Spleen (tissue), 11 donors: ENCODE results near the gene NACC1. TPM values are rescaled to one million over a fixed set of nuclear protein-coding genes. Genes with fewer than 3 reads are reported as not detected.

Experiments used
- DNase-seq: peaks from one replicate; pipeline ENCODE4 v3.0.0-alpha.2; 2020
- H3K27ac ChIP-seq, 8 donors: fragments of 200-600 bp; sonication (generic) in 7 of 8; 1 replicate in 4 of 8; 2 replicates in 4 of 8; pipeline versions ENCODE4 v1.5.0 to v1.8.0; 2016 to 2021; ENCODE audit warnings: inconsistent platforms in 4 of 8, mild to moderate bottlenecking in 4 of 8, moderate library complexity in 1 of 8
- H3K27me3 ChIP-seq, 7 donors: fragments of 200-600 bp; sonication (generic) in 6 of 7; replicated peaks in 1 of 7; 1 replicate in 4 of 7; 2 replicates in 3 of 7; pipeline versions ENCODE4 v1.5.0 to v1.8.0; 2016 to 2021; ENCODE audit warnings: inconsistent platforms in 3 of 7, mild to moderate bottlenecking in 1 of 7
- H3K36me3 ChIP-seq, 6 donors: fragments of 200-600 bp; sonication (generic) in 5 of 6; 1 replicate in 4 of 6; 2 replicates in 2 of 6; pipeline versions ENCODE4 v1.5.0 to v1.8.0; 2016 to 2021; ENCODE audit warnings: inconsistent platforms in 2 of 6
- H3K4me1 ChIP-seq, 6 donors: fragments of 200-600 bp; sonication (generic) in 5 of 6; 1 replicate in 3 of 6; 2 replicates in 3 of 6; pipeline versions ENCODE4 v1.5.0 to v1.8.0; 2016 to 2021; ENCODE audit warnings: inconsistent platforms in 3 of 6
- H3K4me3 ChIP-seq, 8 donors: fragments of 200-600 bp; sonication (generic) in 7 of 8; 1 replicate in 4 of 8; 2 replicates in 4 of 8; pipeline versions ENCODE4 v1.5.0 to v1.8.0; 2016 to 2021; ENCODE audit warnings: inconsistent platforms in 4 of 8, mild to moderate bottlenecking in 4 of 8, moderate library complexity in 2 of 8
- H3K9me3 ChIP-seq, 8 donors: fragments of 200-600 bp; sonication (generic) in 7 of 8; 1 replicate in 4 of 8; 2 replicates in 4 of 8; pipeline versions ENCODE4 v1.5.0 to v1.8.0; 2016 to 2021; ENCODE audit warnings: inconsistent platforms in 4 of 8
- CTCF ChIP-seq, 11 experiments: fragments of 200-600 bp in 7 of 11; fragments of 450-650 bp in 4 of 11; sonication (generic) in 4 of 11; IDR thresholded peaks in 8 of 11; conservative IDR thresholded peaks in 3 of 11; 1 replicate in 7 of 11; 2 replicates in 4 of 11; pipeline versions ENCODE4 v1.4.0 to v1.8.0; 2016 to 2021; ENCODE audit warnings: antibody characterized with exemption in 11 of 11, inconsistent platforms in 4 of 11, mild to moderate bottlenecking in 1 of 11
- POLR2A ChIP-seq, 3 donors: fragments of 450-650 bp; IDR thresholded peaks; one replicate each; pipeline ENCODE4 v1.5.1; 2017; ENCODE audit warnings: antibody characterized with exemption in 3 of 3, mild to moderate bottlenecking in 1 of 3
- POLR2AphosphoS5 ChIP-seq, 3 donors: sonication (generic); formaldehyde crosslinking; IDR thresholded peaks; one replicate each; pipeline ENCODE4 v1.5.1; 2017; ENCODE audit warnings: antibody characterized with exemption in 3 of 3
- WGBS, 5 donors: extraction: QIAGEN DNeasy Blood & Tissue Kit in 3 of 5; methylation state at CpG; one replicate each; pipeline versions ENCODE4 v1.1.5 to v1.1.7; 2013 to 2018; 5-methylcytosine and 5-hydroxymethylcytosine counted together
- intact Hi-C: fragments of 100-400 bp; cut with DNase I; formaldehyde crosslinking; loops from one replicate; pipeline ENCODE4 v1.15.0; 2023; ENCODE audit warnings: low total_unique reads
- polyA plus RNA-seq, 3 donors: library from polyadenylated mRNA; stranded (reverse); fragments of 200-250 nt; gene quantifications; one replicate each; pipeline ENCODE4 v1.2.1, GENCODE V29; 2013
- total RNA-seq, 7 donors: library from RNA; depleted of rRNA in 3 of 7; stranded (reverse); fragments of >200 nt in 3 of 7; fragmentation: NEBNext Ultra II Directional in 4 of 7; extraction: Animal tissue kit (Norgen Biotek cat#: 25700) in 4 of 7; gene quantifications; one replicate each; pipeline versions ENCODE4 v1.1.0 to v1.2.1, GENCODE V29; 2016 to 2021
- donor health status: healthy with polysubstance abuse.
- donor health status: DM: no; HTN: no; CAD: no; lungs with moderate emphysema.
- donor health status: DM: no; HTN: no; CAD: no.
- donor health status: Bipolar disorder and iron deficiency.
- donor health status: healthy.
- donor health status: DM: no; HTN: no; CAD: no.
- donor health status: DM: yes; HTN: yes; CAD: no.

Gene NACC1
- total and polyA plus RNA-seq, 10 donors: 5.5 to 47.0 (median 34.3) TPM

- DNase-seq: peak; percentile 91
- H3K27ac ChIP-seq: peak overlapping the region in 5 of 8 donors; percentile 62 to 88 (median 84)
- peaks cover 0 to 33% (median 9%) of the 10 kb centered on the region in 6 donors for H3K36me3 ChIP-seq
- H3K27me3 ChIP-seq: no peaks in the 10 kb centered on the region
- H3K4me1 ChIP-seq: peaks cover 22 to 86% (median 60%) of the 10 kb centered on the region in 6 donors
- 1 to 3% (median 1%) methylated on average over 30 to 57 of the region's 57 CpGs for WGBS, 5 donors
- TF ChIP-seq CTCF (IDR thresholded peaks at IDR 0.05 in 8 of 11, conservative IDR thresholded peaks at IDR 0.05 in 3 of 11): no peak
- TF ChIP-seq POLR2AphosphoS5 (IDR thresholded peaks at IDR 0.05): no peak
- TF ChIP-seq POLR2A (IDR thresholded peaks at IDR 0.05): no peak
- peak overlapping the region; percentile 81 to 100 (median 98) for H3K4me3 ChIP-seq
- intact Hi-C loops: no loop called here
- H3K9me3 ChIP-seq: no peaks in the 10 kb centered on the region
These were observed 545 bp downstream of the NACC1 start for GRCh38 chr19:13118424-13119193.

GRCh38 chr19:13119627-13120026 is 1.6 kb downstream of the NACC1 start:
- peak overlapping the region in 2 of 8 donors; percentile 86 to 88 for H3K27ac ChIP-seq
- no peaks in the 10 kb centered on the region for H3K27me3 ChIP-seq
- WGBS, 5 donors: 74 to 90% (median 79%) methylated on average over 7 to 8 of the region's 8 CpGs
- TF ChIP-seq CTCF (IDR thresholded peaks at IDR 0.05 in 8 of 11, conservative IDR thresholded peaks at IDR 0.05 in 3 of 11) (no peak), POLR2AphosphoS5 (IDR thresholded peaks at IDR 0.05) (no peak), POLR2A (IDR thresholded peaks at IDR 0.05) (no peak)
- peaks cover 22 to 80% (median 60%) of the 10 kb centered on the region in 6 donors for H3K4me1 ChIP-seq
- DNase-seq: no peak
- H3K4me3 ChIP-seq: peak overlapping the region in 4 of 8 donors; percentile 6 to 100 (median 90)
- intact Hi-C loops: no loop called here
- no peaks in the 10 kb centered on the region for H3K9me3 ChIP-seq
- peaks cover 0 to 29% (median 2%) of the 10 kb centered on the region in 6 donors for H3K36me3 ChIP-seq

- DNase-seq: no peak
- H3K4me1 ChIP-seq: peaks cover 22 to 76% (median 58%) of the 10 kb centered on the region in 6 donors
- H3K36me3 ChIP-seq: peaks cover 0 to 29% (median 2%) of the 10 kb centered on the region in 6 donors
- WGBS, 5 donors: 74 to 86% (median 80%) methylated on average over 9 of the region's 9 CpGs
- intact Hi-C loops: no loop called here
- H3K9me3 ChIP-seq: no peaks in the 10 kb centered on the region
- H3K4me3 ChIP-seq: peak overlapping the region in 2 of 8 donors; percentile 81 to 100
- TF ChIP-seq POLR2AphosphoS5 (IDR thresholded peaks at IDR 0.05): no peak
- TF ChIP-seq CTCF (IDR thresholded peaks at IDR 0.05 in 8 of 11, conservative IDR thresholded peaks at IDR 0.05 in 3 of 11): no peak
- no peak for TF ChIP-seq POLR2A (IDR thresholded peaks at IDR 0.05)
- H3K27me3 ChIP-seq: no peaks in the 10 kb centered on the region
- H3K27ac ChIP-seq: peak overlapping the region in 1 of 8 donors; percentile 86
These were observed 2.0 kb downstream of the NACC1 start for GRCh38 chr19:13120031-13120430.

DNA sequence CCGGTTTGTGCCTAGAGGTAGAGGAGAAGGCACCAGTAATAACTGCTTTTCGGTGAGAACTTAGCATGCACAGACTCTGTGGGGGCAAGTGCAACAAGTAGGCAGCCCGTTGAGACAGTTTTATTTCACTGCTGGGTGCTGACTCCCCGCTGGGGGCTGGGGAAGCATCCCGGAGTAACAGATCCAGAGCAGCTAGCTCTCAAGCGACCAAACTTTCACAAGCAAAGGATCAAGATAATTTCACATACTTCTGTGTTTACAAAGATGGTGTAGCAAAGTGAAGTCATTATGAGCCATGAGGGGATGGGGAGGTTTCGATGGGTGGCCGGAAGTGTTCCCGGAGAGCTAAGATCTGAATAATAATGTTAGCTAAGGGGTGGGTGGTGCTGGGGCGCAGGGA is 2.8 kb downstream of the NACC1 start:
- TF ChIP-seq POLR2A (IDR thresholded peaks at IDR 0.05) (no peak), POLR2AphosphoS5 (IDR thresholded peaks at IDR 0.05) (no peak), CTCF (IDR thresholded peaks at IDR 0.05 in 8 of 11, conservative IDR thresholded peaks at IDR 0.05 in 3 of 11) (no peak)
- no peaks in the 10 kb centered on the region for H3K9me3 ChIP-seq
- intact Hi-C loops: no loop called here
- no peak overlapping the region for H3K4me3 ChIP-seq
- peaks cover 0 to 28% (median 2%) of the 10 kb centered on the region in 6 donors for H3K36me3 ChIP-seq
- H3K4me1 ChIP-seq: peaks cover 14 to 68% (median 51%) of the 10 kb centered on the region in 6 donors
- no peak for DNase-seq
- no peaks in the 10 kb centered on the region for H3K27me3 ChIP-seq
- H3K27ac ChIP-seq: peak overlapping the region in 1 of 8 donors; percentile 4
- WGBS, 5 donors: 66 to 89% (median 84%) methylated on average over 9 to 10 of the region's 10 CpGs
